Omental fat pad (tissue), 4 donors: ENCODE results near the gene GLUD2. TPM values are rescaled to one million over a fixed set of nuclear protein-coding genes. Genes with fewer than 3 reads are reported as not detected.
A peak's percentile ranks its signal among the peaks of the same experiment; 100 is the strongest.

Experiments used
- ATAC-seq: fragments of 150-250 bp; one replicate; pipeline ENCODE4 v1.9.1; 2016; ENCODE audit warnings: mild to moderate bottlenecking, moderate library complexity; ENCODE audit not compliant: low FRiP score
- DNase-seq: peaks from one replicate; pipeline ENCODE4 v3.0.0-alpha.2; 2019; ENCODE audit warnings: low spot score
- total RNA-seq, 4 donors: library from RNA; depleted of rRNA; stranded (reverse); fragments of >200 nt; gene quantifications; one replicate each; pipeline ENCODE4 v1.1.0, GENCODE V29; 2016
- TF ChIP-seq, protein P1 (sequence below), 3 donors: fragments of 450-650 bp; IDR thresholded peaks; one replicate each; pipeline ENCODE4 v1.5.1; 2016 to 2017; ENCODE audit warnings: antibody characterized with exemption in 3 of 3, mild to moderate bottlenecking in 3 of 3, moderate library complexity in 2 of 3

GLUD2 gene
- 1 to 10 TPM; 4.0 to 9.8 (median 7.5) TPM for total RNA-seq

DNA sequence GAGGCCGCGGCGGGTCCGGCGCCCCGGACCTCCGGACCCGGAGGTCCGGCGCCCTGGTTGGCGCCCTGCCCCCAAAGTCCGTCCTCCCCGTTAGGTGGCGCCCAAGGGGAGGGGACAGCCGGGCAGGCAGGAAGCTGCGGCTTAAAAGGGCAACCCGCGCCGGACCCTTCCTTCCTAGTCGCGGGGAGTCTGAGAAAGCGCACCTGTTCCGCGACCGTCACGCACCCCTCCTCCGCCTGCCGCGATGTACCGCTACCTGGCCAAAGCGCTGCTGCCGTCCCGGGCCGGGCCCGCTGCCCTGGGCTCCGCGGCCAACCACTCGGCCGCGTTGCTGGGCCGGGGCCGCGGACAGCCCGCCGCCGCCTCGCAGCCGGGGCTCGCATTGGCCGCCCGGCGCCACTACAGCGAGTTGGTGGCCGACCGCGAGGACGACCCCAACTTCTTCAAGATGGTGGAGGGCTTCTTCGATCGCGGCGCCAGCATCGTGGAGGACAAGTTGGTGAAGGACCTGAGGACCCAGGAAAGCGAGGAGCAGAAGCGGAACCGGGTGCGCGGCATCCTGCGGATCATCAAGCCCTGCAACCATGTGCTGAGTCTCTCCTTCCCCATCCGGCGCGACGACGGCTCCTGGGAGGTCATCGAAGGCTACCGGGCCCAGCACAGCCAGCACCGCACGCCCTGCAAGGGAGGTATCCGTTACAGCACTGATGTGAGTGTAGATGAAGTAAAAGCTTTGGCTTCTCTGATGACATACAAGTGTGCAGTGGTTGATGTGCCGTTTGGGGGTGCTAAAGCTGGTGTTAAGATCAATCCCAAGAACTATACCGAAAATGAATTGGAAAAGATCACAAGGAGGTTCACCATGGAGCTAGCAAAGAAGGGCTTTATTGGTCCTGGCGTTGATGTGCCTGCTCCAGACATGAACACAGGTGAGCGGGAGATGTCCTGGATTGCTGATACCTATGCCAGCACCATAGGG lies at the start of gene GLUD2:
GLUD2 (plus strand) TSS at position 170 of the 979 bp plus-strand sequence; CDS start at position 245, 75 bp downstream.
- DNase-seq (peak; percentile 23), ATAC-seq (peak; percentile 66)

DNA sequence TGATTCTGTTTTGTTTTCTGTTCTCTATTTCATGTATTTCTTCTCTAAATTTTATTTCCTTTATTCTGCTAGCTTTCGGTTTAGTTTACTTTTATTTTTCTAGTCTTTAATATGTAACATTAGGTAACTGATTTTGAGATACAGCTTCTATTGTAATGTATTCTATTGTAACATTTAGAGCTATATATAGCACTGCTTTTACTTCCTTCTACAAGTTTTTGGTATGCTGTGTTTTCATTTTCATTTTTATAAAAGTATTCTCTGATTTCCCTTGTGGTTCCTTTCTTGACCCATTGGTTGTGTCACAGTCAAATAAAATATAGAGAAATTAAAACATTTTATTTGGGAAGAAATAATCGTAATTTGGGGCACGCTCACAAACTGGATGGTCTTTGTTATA lies 48.0 kb upstream of the GLUD2 start:
- ATAC-seq (no peak), DNase-seq (no peak)
- TF ChIP-seq, protein P1, sequence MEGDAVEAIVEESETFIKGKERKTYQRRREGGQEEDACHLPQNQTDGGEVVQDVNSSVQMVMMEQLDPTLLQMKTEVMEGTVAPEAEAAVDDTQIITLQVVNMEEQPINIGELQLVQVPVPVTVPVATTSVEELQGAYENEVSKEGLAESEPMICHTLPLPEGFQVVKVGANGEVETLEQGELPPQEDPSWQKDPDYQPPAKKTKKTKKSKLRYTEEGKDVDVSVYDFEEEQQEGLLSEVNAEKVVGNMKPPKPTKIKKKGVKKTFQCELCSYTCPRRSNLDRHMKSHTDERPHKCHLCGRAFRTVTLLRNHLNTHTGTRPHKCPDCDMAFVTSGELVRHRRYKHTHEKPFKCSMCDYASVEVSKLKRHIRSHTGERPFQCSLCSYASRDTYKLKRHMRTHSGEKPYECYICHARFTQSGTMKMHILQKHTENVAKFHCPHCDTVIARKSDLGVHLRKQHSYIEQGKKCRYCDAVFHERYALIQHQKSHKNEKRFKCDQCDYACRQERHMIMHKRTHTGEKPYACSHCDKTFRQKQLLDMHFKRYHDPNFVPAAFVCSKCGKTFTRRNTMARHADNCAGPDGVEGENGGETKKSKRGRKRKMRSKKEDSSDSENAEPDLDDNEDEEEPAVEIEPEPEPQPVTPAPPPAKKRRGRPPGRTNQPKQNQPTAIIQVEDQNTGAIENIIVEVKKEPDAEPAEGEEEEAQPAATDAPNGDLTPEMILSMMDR (IDR thresholded peaks at IDR 0.05), result no peak

DNA sequence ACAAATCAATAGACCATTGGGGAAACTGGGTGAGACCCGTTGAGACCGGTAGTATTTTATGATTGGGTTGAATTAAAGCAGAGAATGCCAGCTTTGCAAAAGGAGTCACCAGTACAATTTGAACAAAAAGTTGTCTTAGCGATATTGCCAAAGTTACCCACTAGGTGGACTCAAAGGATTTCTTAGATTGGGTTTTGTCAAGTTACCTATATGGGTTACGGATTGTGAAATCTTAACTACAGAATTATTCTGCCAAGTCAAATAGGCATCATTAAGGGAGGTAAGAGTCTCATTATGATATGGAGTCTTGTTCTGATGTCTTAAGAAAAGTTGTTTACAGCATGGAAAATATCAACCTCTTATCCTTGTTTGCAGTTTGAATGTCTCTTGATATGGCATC lies 46.8 kb upstream of the GLUD2 start:
- TF ChIP-seq, protein P1 (IDR thresholded peaks at IDR 0.05), result no peak
- DNase-seq (no peak), ATAC-seq (no peak)

DNA sequence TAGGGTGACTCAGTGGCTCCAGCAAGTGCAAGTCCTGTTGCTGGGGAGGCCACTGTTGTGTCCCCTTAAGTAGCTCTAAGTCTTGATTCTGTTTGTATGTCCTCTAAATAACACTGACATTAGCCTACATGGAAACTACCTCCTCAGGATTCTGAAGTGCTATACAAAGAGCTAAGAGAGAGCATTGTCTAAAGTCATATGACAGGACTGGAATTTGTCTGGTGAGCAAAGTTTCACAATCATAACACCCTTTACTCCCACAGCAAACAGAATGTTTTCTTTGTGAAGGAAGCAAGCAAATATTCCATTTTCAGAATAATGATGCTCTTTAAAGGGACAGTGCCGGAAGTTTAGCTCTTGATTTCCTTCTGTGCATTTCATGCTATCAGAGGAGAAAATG lies 38.5 kb upstream of the GLUD2 start:
- TF ChIP-seq, protein P1 (IDR thresholded peaks at IDR 0.05), result no peak
- ATAC-seq (no peak), DNase-seq (no peak)

DNA sequence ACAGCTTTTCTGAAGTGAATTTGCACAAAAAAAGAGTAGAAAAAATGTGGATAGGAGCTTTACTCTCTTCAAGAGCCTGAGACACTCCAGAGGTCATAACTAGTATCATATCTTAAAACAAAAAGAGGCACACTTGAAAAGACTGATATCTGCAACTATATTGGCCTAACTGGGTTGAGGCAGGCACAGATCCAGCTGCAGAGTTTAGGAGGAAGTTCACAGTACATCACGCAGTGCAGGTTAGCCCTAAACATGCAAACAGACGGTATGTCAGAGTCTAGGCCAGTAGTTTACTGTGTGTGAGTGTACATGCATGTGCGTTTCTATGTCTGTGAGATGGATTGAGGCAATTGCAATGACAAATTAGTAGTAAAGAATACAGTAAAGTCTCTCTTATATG lies 37.6 kb upstream of the GLUD2 start:
- TF ChIP-seq, protein P1 (IDR thresholded peaks at IDR 0.05), result no peak
- DNase-seq (no peak), ATAC-seq (no peak)

DNA sequence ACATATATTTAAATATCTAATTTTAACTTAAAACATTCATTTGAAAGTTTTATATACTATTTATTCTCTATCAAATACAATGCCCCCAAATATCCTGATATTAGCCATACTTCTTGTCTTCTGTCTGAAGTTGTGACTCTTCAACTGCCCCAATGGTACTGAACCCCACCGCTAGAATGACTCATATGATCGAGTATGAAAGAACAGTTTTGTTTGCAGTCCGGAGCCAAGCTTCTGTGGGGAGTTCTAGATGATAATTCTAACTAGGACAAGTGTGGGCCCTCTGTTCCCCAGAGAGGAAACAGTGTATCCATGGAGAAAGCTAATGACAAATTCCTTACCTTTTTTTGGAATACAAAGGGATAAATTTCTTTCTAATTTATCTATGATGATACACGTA lies 37.2 kb upstream of the GLUD2 start:
- ATAC-seq (no peak), DNase-seq (no peak)
- TF ChIP-seq, protein P1 (IDR thresholded peaks at IDR 0.05), result no peak

DNA sequence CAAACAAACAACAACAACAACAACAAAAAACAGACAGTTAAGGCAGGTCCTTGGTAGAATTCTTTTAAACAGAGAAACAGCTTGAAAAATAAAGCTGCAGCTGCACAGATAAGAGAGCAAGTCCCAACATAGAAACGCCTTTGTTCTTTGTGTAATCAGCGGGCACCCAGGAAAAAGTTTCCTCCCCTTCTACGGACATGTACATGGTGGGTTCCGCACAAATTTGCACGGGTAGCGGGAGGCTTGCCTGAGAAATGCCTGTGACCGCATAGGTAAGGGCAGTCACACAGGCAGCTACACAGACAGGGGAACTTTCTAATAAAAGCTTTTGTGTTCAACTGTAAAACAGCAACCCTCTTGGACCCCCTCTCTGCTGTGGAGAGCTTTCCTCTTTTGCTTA lies 36.2 kb upstream of the GLUD2 start:
- ATAC-seq, result no peak
- TF ChIP-seq, protein P1 (IDR thresholded peaks at IDR 0.05), result no peak

More for the DNA sequence above, 36.2 kb upstream of the GLUD2 start:
- no peak for DNase-seq
